B cell (primary cell): ENCODE results near the gene NSD1. TPM values are rescaled to one million over a fixed set of nuclear protein-coding genes. Genes with fewer than 3 reads are reported as not detected.
A peak's percentile ranks its signal among the peaks of the same experiment; 100 is the strongest.

Experiments
- ATAC-seq: fragments of 200-7000 bp; cut with Tn5 transposase; one replicate; pipeline ENCODE4 v1.10.0; 2021; ENCODE audit warnings: low read depth, mild to moderate bottlenecking, moderate number of reproducible peaks, moderate library complexity
- CTCF ChIA-PET: fragments of 350-600 bp; sonication (Branson Sonifier 250); formaldehyde crosslinking; loops from one replicate; lab custom pipeline; 2021; ENCODE audit warnings: antibody characterized with exemption, inconsistent platforms; lab: Charles Lee
- POLR2A ChIA-PET: fragments of 350-600 bp; sonication (Branson Sonifier 250); formaldehyde crosslinking; loops from one replicate; lab custom pipeline; 2021; ENCODE audit warnings: antibody characterized with exemption; lab: Charles Lee
- DNase-seq: peaks from one replicate; pipeline ENCODE4 v3.0.0; 2013
- H2AFZ ChIP-seq: 2 replicates; pipeline ENCODE4 v1.6.1; 2012; ENCODE audit warnings: mild to moderate bottlenecking, low read depth, low read length; ENCODE audit not compliant: insufficient read depth, poor library complexity, severe bottlenecking
- H3K27ac ChIP-seq, 2 donors: 1 replicate in 1 of 2; 2 replicates in 1 of 2; pipeline ENCODE4 v1.5.1; 2012 to 2013; ENCODE audit warnings: low read length in 2 of 2, mild to moderate bottlenecking in 2 of 2, moderate library complexity in 1 of 2
- H3K27me3 ChIP-seq, 4 experiments: fragments of 200-600 bp in 1 of 4; sonication (generic) in 1 of 4; replicated peaks in 1 of 4; 1 replicate in 2 of 4; 2 replicates in 2 of 4; pipeline versions ENCODE4 v1.6.1 to v1.7.0; 2013 to 2016; ENCODE audit warnings: low read length in 3 of 4, mild to moderate bottlenecking in 2 of 4, mixed read lengths in 1 of 4, moderate library complexity in 1 of 4; ENCODE audit not compliant: insufficient read depth in 4 of 4, control insufficient read depth in 3 of 4; ENCODE audit errors: control extremely low read depth in 1 of 4
- H3K36me3 ChIP-seq, 2 experiments: replicated peaks in 1 of 2; 1 replicate in 1 of 2; 2 replicates in 1 of 2; pipeline versions ENCODE4 v1.6.1 to v1.7.1; 2013; ENCODE audit warnings: low read length in 1 of 2; ENCODE audit not compliant: insufficient read depth in 2 of 2, control insufficient read depth in 1 of 2; ENCODE audit errors: control extremely low read depth in 1 of 2, extremely low read depth in 1 of 2
- H3K4me1 ChIP-seq, 2 donors: fragments of 200-600 bp in 1 of 2; sonication (generic) in 1 of 2; 1 replicate in 1 of 2; 2 replicates in 1 of 2; pipeline versions ENCODE4 v1.5.1 to v1.6.1; 2013 to 2017; ENCODE audit warnings: low read length in 2 of 2; ENCODE audit not compliant: control insufficient read depth in 2 of 2, insufficient read depth in 2 of 2
- H3K4me2 ChIP-seq: replicated peaks from 2 replicates; pipeline ENCODE3; 2012; ENCODE audit warnings: mild to moderate bottlenecking, low read depth, low read length; ENCODE audit not compliant: poor library complexity, severe bottlenecking
- H3K4me3 ChIP-seq, 5 experiments: fragments of 200-600 bp in 1 of 5; sonication (generic) in 1 of 5; 1 replicate in 3 of 5; 2 replicates in 2 of 5; pipeline versions ENCODE4 v1.5.1 to v1.7.0; 2011 to 2016; ENCODE audit warnings: low read length in 4 of 5, mild to moderate bottlenecking in 4 of 5, low read depth in 2 of 5, control low read depth in 1 of 5, moderate library complexity in 1 of 5; ENCODE audit not compliant: insufficient read depth in 1 of 5; ENCODE audit errors: control extremely low read depth in 1 of 5, extremely low read depth in 1 of 5
- H3K79me2 ChIP-seq: fragments of 200-600 bp; sonication (generic); one replicate; pipeline ENCODE4 v1.6.0; 2016; ENCODE audit warnings: low read length; ENCODE audit not compliant: control insufficient read depth, insufficient read depth
- H3K9ac ChIP-seq: fragments of 200-600 bp; sonication (generic); 2 replicates; pipeline ENCODE4 v1.6.1; 2017; ENCODE audit warnings: mild to moderate bottlenecking, low read length, moderate library complexity
- H3K9me3 ChIP-seq, 3 donors: one replicate each; pipeline versions ENCODE4 v1.6.1 to v1.7.1; 2013; ENCODE audit warnings: low read length in 2 of 3; ENCODE audit not compliant: control insufficient read depth in 2 of 3, insufficient read depth in 1 of 3; ENCODE audit errors: control extremely low read depth in 1 of 3
- H4K20me1 ChIP-seq: 2 replicates; pipeline ENCODE4 v1.6.0; 2012; ENCODE audit warnings: mild to moderate bottlenecking, low read length; ENCODE audit not compliant: insufficient read depth, control insufficient read depth, poor library complexity, severe bottlenecking
- H3K27ac Mint-ChIP-seq: one replicate; pipeline ENCODE4 v1.8.0; 2021; ENCODE audit warnings: mixed read lengths
- H3K27me3 Mint-ChIP-seq: one replicate; pipeline ENCODE4 v1.8.0; 2021; ENCODE audit warnings: mixed read lengths
- H3K4me1 Mint-ChIP-seq: one replicate; pipeline ENCODE4 v1.8.0; 2021; ENCODE audit warnings: mixed read lengths
- H3K4me3 Mint-ChIP-seq: one replicate; pipeline ENCODE4 v1.8.0; 2021; ENCODE audit warnings: mixed read lengths
- H3K9me3 Mint-ChIP-seq: one replicate; pipeline ENCODE4 v1.8.0; 2022; ENCODE audit warnings: mixed read lengths; ENCODE audit not compliant: insufficient read depth
- EZH2 ChIP-seq: IDR thresholded peaks from 2 replicates; pipeline ENCODE4 v1.6.1; 2012; ENCODE audit warnings: borderline replicate concordance, low read depth, mild to moderate bottlenecking, moderate library complexity, low read length; ENCODE audit not compliant: insufficient read depth, poor library complexity, severe bottlenecking
- WGBS: methylation state at CpG from one replicate; pipeline ENCODE4 v1.1.5; 2013; ENCODE audit warnings: missing lambda C conversion rate; ENCODE audit not compliant: insufficient coverage; 5-methylcytosine and 5-hydroxymethylcytosine counted together
- intact Hi-C: fragments of 100-400 bp; cut with micrococcal nuclease; formaldehyde crosslinking; loops from one replicate; pipeline ENCODE4 v1.10.0; 2022
- polyA plus RNA-seq: library from polyadenylated mRNA; depleted of rRNA; stranded (reverse); fragments of >200 nt; gene quantifications from 2 replicates; pipeline ENCODE4 v1.2.3, GENCODE V29; 2012
- total RNA-seq, 2 donors: library from RNA; stranded (reverse); fragments of 120-200 nt in 1 of 2; gene quantifications; 1 replicate in 1 of 2; 2 replicates in 1 of 2; pipeline versions ENCODE4 v1.2.3 to v1.2.4, GENCODE V29; 2013 to 2022
- TF ChIP-seq, protein P1 (sequence below): fragments of 200-600 bp; IDR thresholded peaks from one replicate; pipeline ENCODE4 v1.8.0; 2022; ENCODE audit warnings: antibody characterized with exemption, mild to moderate bottlenecking

The NSD1 gene
- total and polyA plus RNA-seq, 2 donors (not counting 1 experiment from before 2014, with no cell fraction given) = 10.8 to 145 TPM

- ATAC-seq (no peak), DNase-seq (peak; percentile 39)
- Histone ChIP-seq H3K79me2 (peaks cover 41% of the 10 kb centered on the region), H3K27ac (peak overlapping the region; percentile 79 to 81), H3K9ac (peak overlapping the region; percentile 93), H2AFZ (peak overlapping the region; percentile 93), H3K27me3 (no peaks in the 10 kb centered on the region), H3K4me3 (peak overlapping the region; percentile 51 to 97 (median 71)), H3K4me2 (peak overlapping the region; percentile 87), H3K4me1 (peaks cover 60 to 78% of the 10 kb centered on the region in 2 donors), H3K9me3 (no peaks in the 10 kb centered on the region), H4K20me1 (peaks cover 26% of the 10 kb centered on the region), H3K36me3 (peaks cover 2 to 40% of the 10 kb centered on the region in 2 experiments)
- 35% methylated on average over 22 of the region's 24 CpGs for WGBS
- intact Hi-C loops = loop anchor here (5.0 kb wide), 3 partner anchors 190 to 300 kb away; partner anchors contain the start of genes B4GALT7 and DOK3
- CTCF ChIA-PET = interaction anchor here (1.3 to 3.8 kb wide), 4 partner anchors 7 to 152 kb away, joined by 5 to 26 read pairs (median 6); partner anchors contain the start of gene MXD3
- peak overlapping the region; percentile 93 for H3K27ac Mint-ChIP-seq
- POLR2A ChIA-PET = interaction anchor here (0.7 to 1.2 kb wide), 3 partner anchors 7 to 10 kb away, joined by 3 read pairs; no protein-coding TSS in a partner anchor
- no peaks in the 10 kb centered on the region for H3K27me3 Mint-ChIP-seq
- peak overlapping the region; percentile 95 for H3K4me3 Mint-ChIP-seq
- no peaks in the 10 kb centered on the region for H3K9me3 Mint-ChIP-seq
- TF ChIP-seq, protein P1, sequence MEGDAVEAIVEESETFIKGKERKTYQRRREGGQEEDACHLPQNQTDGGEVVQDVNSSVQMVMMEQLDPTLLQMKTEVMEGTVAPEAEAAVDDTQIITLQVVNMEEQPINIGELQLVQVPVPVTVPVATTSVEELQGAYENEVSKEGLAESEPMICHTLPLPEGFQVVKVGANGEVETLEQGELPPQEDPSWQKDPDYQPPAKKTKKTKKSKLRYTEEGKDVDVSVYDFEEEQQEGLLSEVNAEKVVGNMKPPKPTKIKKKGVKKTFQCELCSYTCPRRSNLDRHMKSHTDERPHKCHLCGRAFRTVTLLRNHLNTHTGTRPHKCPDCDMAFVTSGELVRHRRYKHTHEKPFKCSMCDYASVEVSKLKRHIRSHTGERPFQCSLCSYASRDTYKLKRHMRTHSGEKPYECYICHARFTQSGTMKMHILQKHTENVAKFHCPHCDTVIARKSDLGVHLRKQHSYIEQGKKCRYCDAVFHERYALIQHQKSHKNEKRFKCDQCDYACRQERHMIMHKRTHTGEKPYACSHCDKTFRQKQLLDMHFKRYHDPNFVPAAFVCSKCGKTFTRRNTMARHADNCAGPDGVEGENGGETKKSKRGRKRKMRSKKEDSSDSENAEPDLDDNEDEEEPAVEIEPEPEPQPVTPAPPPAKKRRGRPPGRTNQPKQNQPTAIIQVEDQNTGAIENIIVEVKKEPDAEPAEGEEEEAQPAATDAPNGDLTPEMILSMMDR = no peak
- TF ChIP-seq EZH2 = no peak
- H3K4me1 Mint-ChIP-seq = peaks cover 80% of the 10 kb centered on the region
These were observed 169.0 kb downstream of the NSD1 start for GRCh38 chr5:177302354-177303110.
